ENCODE measurements around the gene ITGB2.
"Not testable (repeated sequence)": the region's sequence is repeated elsewhere in the genome, so short reads cannot be mapped to it uniquely, and the experiment has no call there.

Gene ITGB2

DNA sequence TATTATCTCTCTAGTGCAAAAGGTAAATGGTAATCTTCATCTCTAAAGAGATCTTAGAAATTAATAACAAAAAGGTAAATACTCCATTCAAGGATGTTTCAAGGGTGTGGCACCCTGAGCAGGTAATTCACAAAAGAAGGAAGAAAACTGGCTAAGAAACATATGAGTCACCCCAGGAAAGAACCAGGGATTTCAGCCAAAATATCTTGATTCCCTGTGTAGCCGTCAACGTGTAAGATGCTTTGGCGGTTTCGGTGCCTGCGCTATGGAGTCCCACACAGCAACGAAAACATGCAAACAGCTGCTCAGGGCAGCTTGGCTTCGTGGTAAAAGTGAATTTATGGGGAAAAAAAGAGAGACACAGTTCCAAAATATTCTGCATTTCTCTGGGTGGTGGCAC, 3.7 kb downstream of the ITGB2 start:
- no peak for DNase-seq (ENCODE audit: low read depth)
- H3K4me3 ChIP-seq (ENCODE audit: low read length) = no peak overlapping the region
- TF ChIP-seq, protein P1, sequence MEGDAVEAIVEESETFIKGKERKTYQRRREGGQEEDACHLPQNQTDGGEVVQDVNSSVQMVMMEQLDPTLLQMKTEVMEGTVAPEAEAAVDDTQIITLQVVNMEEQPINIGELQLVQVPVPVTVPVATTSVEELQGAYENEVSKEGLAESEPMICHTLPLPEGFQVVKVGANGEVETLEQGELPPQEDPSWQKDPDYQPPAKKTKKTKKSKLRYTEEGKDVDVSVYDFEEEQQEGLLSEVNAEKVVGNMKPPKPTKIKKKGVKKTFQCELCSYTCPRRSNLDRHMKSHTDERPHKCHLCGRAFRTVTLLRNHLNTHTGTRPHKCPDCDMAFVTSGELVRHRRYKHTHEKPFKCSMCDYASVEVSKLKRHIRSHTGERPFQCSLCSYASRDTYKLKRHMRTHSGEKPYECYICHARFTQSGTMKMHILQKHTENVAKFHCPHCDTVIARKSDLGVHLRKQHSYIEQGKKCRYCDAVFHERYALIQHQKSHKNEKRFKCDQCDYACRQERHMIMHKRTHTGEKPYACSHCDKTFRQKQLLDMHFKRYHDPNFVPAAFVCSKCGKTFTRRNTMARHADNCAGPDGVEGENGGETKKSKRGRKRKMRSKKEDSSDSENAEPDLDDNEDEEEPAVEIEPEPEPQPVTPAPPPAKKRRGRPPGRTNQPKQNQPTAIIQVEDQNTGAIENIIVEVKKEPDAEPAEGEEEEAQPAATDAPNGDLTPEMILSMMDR (conservative IDR thresholded peaks at IDR 0.05; ENCODE audit: low read depth, low read length) = no peak

DNA sequence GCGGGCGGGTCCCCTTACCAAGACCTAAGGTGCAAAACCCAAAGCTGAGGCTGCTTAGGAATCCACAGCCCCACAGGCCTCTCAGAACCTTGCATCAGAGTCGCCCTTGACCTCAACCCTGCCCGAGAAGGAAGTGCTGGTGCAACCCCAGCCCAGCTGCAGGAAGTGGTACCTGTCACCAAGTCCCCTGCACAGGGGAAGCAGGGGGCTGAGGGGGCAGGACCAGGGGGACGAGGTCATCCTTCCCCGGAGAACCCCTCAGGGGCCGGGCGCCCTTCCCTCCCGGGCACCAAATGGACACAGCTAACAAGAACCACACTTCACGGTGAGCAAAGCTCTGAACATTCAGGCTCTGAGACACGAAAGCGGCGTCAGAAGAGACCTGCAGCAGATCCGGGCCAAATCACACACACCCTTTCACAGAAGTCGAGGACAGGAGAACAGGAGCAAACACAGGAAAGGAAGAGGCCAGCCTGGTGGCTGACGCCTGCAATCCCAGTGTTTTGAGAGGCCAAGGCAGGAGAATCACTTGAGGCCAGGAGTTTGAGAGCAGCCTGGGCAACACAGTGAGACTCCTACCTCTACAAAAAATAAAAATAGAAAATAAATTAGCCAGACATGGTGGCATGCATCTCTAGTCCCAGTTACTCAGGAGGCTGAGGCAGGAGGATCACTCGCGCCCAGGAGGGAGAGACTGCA, 6.4 kb downstream of the ITGB2 start:
- no peak for DNase-seq (ENCODE audit: low read depth)
- TF ChIP-seq, protein P1 (conservative IDR thresholded peaks at IDR 0.05; ENCODE audit: low read depth, low read length) = no peak
- no peak overlapping the region for H3K4me3 ChIP-seq (ENCODE audit: low read length)

DNA sequence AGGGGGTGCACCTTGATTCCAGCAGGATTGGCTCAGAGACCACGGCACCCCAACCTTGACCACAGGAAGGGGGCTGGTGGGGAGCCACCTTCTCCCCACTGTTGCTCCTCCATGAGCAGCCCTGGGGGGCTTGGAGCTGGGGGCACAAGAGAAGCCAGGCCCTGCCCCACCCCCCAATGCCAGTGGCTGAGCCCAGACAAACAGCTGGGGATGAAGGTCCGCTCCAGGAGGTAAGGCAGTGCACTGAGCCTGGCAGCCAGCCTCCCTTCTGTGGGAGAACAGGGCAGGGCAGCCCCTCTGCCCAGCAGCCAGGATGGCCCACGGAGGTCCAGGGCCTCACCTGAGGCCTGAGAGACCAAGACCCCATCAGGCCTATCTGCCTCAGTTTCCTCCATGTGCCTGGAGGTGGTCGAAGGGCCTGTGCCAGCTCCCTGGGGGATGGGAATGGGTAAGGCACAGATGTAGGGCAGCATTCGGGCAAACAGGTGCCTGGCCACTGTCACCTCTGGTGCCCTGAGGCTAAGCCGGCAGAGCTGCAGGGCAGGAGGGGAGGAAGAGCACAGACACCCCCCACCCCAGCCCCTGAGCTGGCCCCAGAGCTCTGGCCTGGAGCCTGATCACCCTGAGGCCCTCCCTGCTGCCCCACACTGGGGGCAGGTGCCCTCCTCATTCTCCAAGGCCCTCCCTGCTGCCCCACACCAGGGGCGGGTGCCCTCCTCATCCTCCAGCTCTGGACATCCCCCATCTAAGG, 7.1 kb downstream of the ITGB2 start:
- TF ChIP-seq, protein P1 (conservative IDR thresholded peaks at IDR 0.05; ENCODE audit: low read depth, low read length) = no peak
- H3K4me3 ChIP-seq (ENCODE audit: low read length) = no peak overlapping the region
- DNase-seq (ENCODE audit: low read depth) = no peak

DNA sequence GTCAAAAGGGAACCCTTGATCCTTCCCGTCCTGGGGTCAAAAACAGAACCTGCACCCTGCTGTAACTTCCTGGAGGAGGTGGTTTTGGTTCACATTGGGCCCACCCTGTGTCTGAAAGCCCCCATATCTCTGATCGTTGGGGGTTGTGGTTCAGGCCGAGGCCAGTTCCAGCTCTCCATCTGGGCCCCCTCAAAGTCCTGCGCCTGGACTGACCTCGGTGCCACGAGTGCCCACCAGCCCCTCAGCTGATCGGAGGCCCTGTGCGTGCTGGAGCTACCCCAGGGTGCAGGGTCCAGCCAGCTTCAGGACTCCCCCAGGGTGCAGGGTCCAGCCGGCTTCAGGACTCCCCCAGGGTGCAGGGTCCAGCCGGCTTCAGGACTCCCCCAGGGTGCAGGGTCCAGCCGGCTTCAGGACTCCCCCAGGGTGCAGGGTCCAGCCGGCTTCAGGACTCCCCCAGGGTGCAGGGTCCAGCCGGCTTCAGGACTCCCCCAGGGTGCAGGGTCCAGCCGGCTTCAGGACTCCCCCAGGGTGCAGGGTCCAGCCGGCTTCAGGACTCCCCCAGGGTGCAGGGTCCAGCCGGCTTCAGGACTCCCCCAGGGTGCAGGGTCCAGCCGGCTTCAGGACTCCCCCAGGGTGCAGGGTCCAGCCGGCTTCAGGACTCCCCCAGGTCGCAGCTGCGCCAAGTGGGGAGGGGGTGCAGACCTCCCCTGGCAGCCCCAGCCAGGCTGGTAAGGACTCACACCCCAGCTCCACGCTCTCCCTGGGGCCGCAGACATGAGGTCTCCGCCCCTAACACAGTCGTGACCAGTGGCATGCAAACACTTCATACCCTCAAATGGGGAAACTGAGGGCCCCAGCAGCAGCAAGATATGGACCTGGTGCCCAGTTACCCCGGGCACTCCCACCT, 7.9 kb downstream of the ITGB2 start:
- not testable (repeated sequence) for H3K4me3 ChIP-seq (ENCODE audit: low read length); DNase-seq (ENCODE audit: low read depth)

DNA sequence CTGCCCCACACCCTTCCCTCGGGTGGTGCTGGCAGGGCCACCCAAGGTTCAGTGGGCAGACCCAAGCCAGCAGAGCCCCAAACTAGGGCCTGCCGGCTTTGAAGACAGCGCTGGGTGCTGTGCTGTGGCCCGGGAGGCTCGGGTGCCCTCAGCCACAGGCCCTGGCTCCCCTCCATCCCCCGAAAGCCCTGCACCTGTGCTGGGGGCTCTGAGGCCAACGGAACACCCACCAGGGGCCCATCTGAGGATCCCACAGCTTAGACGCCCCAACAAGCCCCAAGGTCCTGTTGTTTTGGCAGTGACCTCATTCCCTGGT, 8.6 kb downstream of the ITGB2 start:
- TF ChIP-seq, protein P1 (conservative IDR thresholded peaks at IDR 0.05; ENCODE audit: low read depth, low read length) = no peak
- no peak overlapping the region for H3K4me3 ChIP-seq (ENCODE audit: low read length)
- DNase-seq (ENCODE audit: low read depth) = no peak

DNA sequence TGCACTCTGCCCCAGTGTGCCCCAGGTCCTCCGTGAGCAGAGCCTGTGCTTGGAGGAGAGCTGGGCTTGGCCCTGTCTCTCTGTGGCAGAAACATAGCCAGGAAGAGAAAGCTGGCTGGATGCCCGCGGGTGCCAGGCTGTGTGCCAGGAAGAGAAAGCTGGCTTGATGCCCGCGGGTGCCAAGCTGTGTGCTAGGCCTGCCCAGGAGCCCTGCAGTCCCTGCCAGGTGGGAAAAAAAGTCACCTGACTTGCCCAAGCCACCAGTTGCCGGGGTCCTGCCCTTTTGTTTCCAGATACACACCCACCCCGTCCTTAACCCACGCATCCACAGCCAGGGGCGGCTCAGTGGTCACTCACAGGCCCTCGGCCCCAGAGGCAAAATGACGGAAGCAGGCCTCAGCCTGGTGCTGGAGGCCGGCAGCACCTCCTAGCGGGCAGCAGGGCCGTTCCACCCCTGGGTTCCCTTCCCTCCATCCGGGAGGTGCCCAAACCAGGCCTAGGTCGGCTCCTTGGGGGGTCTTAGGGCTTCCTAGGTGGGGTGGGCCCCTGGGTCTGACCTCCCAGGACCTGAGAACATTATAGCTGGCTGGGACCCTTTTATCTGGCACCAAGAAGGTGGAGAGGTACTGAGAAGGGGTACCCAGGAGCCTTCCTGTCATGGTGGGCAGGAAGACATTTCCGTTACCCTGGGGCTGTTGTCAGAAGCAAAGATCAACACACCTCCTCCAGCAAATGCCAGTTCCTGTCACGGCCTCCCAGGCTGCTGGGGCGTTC, 9.1 kb downstream of the ITGB2 start:
- TF ChIP-seq, protein P1 (conservative IDR thresholded peaks at IDR 0.05; ENCODE audit: low read depth, low read length) = no peak
- no peak overlapping the region for H3K4me3 ChIP-seq (ENCODE audit: low read length)
- no peak for DNase-seq (ENCODE audit: low read depth)

DNA sequence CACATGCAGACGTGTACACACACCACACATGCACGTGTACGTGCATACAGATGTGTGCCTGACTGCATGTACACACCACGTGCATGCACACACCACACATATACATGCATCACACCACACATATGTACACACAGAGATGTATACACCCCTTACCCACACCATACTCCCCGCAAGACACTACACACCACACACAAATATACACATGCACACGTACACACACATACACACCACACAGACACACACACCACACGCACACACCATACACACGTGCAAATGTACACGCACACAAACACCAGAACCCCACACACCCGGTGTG, 9.7 kb downstream of the ITGB2 start:
- DNase-seq (ENCODE audit: low read depth) = no peak
- TF ChIP-seq, protein P1 (conservative IDR thresholded peaks at IDR 0.05; ENCODE audit: low read depth, low read length) = no peak
- H3K4me3 ChIP-seq (ENCODE audit: low read length) = no peak overlapping the region
